H9 (cell line): Measurements from ENCODE around the gene DCST2. TPM values are rescaled to one million over a fixed set of nuclear protein-coding genes. Genes with fewer than 3 reads are reported as not detected.

ENCODE experiments used
- DNase-seq: peaks from one replicate; pipeline ENCODE4 v3.0.0-alpha.2; 2017
- H2AFZ ChIP-seq: one replicate; pipeline ENCODE4 v1.6.1; 2013; ENCODE audit warnings: mild to moderate bottlenecking, low read length, control low read depth, moderate library complexity
- H2AK5ac ChIP-seq: 2 replicates; pipeline ENCODE4 v1.6.1; 2013; ENCODE audit warnings: low read length, control low read depth, mixed read lengths; ENCODE audit not compliant: insufficient read length
- H2BK120ac ChIP-seq: one replicate; pipeline ENCODE4 v1.6.1; 2013; ENCODE audit warnings: low read depth, mild to moderate bottlenecking, low read length, control low read depth, inconsistent platforms; ENCODE audit not compliant: poor library complexity, severe bottlenecking
- H2BK12ac ChIP-seq: 2 replicates; pipeline ENCODE4 v1.6.1; 2013; ENCODE audit warnings: low read length, control low read depth, mixed read lengths, low read depth; ENCODE audit not compliant: insufficient read length
- H2BK15ac ChIP-seq: 2 replicates; pipeline ENCODE4 v1.6.1; 2013; ENCODE audit warnings: low read depth, low read length, control low read depth
- H2BK20ac ChIP-seq: one replicate; pipeline ENCODE4 v1.6.1; 2013; ENCODE audit warnings: low read depth, mild to moderate bottlenecking, low read length, control low read depth, inconsistent platforms; ENCODE audit not compliant: poor library complexity, severe bottlenecking
- H2BK5ac ChIP-seq: 2 replicates; pipeline ENCODE4 v1.6.1; 2013; ENCODE audit warnings: low read length, control low read depth, mixed read lengths; ENCODE audit not compliant: insufficient read length
- H3K14ac ChIP-seq: 2 replicates; pipeline ENCODE4 v1.6.1; 2013; ENCODE audit warnings: low read length, control low read depth; ENCODE audit not compliant: insufficient read depth
- H3K18ac ChIP-seq: 2 replicates; pipeline ENCODE4 v1.6.1; 2013; ENCODE audit warnings: low read depth, mild to moderate bottlenecking, mixed read lengths, low read length, control low read depth; ENCODE audit not compliant: insufficient read length
- H3K23ac ChIP-seq: 2 replicates; pipeline ENCODE4 v1.6.1; 2013; ENCODE audit warnings: low read length, control low read depth, mixed read lengths, low read depth; ENCODE audit not compliant: insufficient read length
- H3K23me2 ChIP-seq: 2 replicates; pipeline ENCODE4 v1.6.1; 2013; ENCODE audit warnings: low read depth, mild to moderate bottlenecking, mixed read lengths, low read length, control low read depth; ENCODE audit not compliant: insufficient read length, poor library complexity, severe bottlenecking
- H3K27ac ChIP-seq: 2 replicates; pipeline ENCODE4 v1.5.1; 2013; ENCODE audit warnings: low read length, control low read depth, mixed read lengths, low read depth; ENCODE audit not compliant: insufficient read length
- H3K27me3 ChIP-seq: 2 replicates; pipeline ENCODE4 v1.6.1; 2013; ENCODE audit warnings: low read length, control low read depth, inconsistent platforms; ENCODE audit not compliant: insufficient read depth
- H3K4ac ChIP-seq: 2 replicates; pipeline ENCODE4 v1.6.1; 2013; ENCODE audit warnings: low read depth, mild to moderate bottlenecking, control low read depth, inconsistent platforms, low read length, moderate library complexity
- H3K4me1 ChIP-seq: 2 replicates; pipeline ENCODE4 v1.6.1; 2013; ENCODE audit warnings: low read length, control low read depth, inconsistent platforms; ENCODE audit not compliant: insufficient read depth
- H3K4me2 ChIP-seq: 2 replicates; pipeline ENCODE4 v1.6.1; 2013; ENCODE audit warnings: low read length, control low read depth, mixed read lengths; ENCODE audit not compliant: insufficient read length, insufficient read depth
- H3K56ac ChIP-seq: 2 replicates; pipeline ENCODE4 v1.6.1; 2013; ENCODE audit warnings: low read depth, mild to moderate bottlenecking, mixed read lengths, low read length, control low read depth; ENCODE audit not compliant: insufficient read length
- H3K79me1 ChIP-seq: 2 replicates; pipeline ENCODE4 v1.6.1; 2013; ENCODE audit warnings: low read depth, mild to moderate bottlenecking, moderate library complexity, low read length, control low read depth, inconsistent platforms; ENCODE audit not compliant: insufficient read depth, poor library complexity, severe bottlenecking
- H3K79me2 ChIP-seq: 2 replicates; pipeline ENCODE4 v1.6.1; 2013; ENCODE audit warnings: low read length, control low read depth, inconsistent platforms; ENCODE audit not compliant: insufficient read depth
- H3K9ac ChIP-seq: 2 replicates; pipeline ENCODE4 v1.6.1; 2013; ENCODE audit warnings: low read length, control low read depth, mixed read lengths; ENCODE audit not compliant: insufficient read length; ENCODE audit errors: extremely low read depth
- H3K9me3 ChIP-seq: one replicate; pipeline ENCODE4 v1.6.1; 2013; ENCODE audit warnings: low read depth, low read length, inconsistent platforms; ENCODE audit not compliant: control insufficient read depth
- H3T11ph ChIP-seq: one replicate; pipeline ENCODE4 v1.6.1; 2013; ENCODE audit warnings: mild to moderate bottlenecking, low read length, control low read depth, inconsistent platforms
- H4K20me1 ChIP-seq: one replicate; pipeline ENCODE4 v1.6.1; 2013; ENCODE audit not compliant: control insufficient read depth, insufficient read length, insufficient read depth
- H4K5ac ChIP-seq: 2 replicates; pipeline ENCODE4 v1.6.1; 2013; ENCODE audit warnings: low read depth, mild to moderate bottlenecking, mixed read lengths, low read length, control low read depth; ENCODE audit not compliant: insufficient read length
- H4K8ac ChIP-seq: replicated peaks from 2 replicates; pipeline ENCODE4 v1.6.1; 2013; ENCODE audit warnings: low read length, control low read depth, mixed read lengths, low read depth; ENCODE audit not compliant: insufficient read length
- H4K91ac ChIP-seq: 2 replicates; pipeline ENCODE4 v1.6.1; 2013; ENCODE audit warnings: low read depth, mild to moderate bottlenecking, moderate library complexity, mixed read lengths, low read length, control low read depth; ENCODE audit not compliant: insufficient read length
- H3K27ac Mint-ChIP-seq, 3 experiments: 2 replicates in 2 of 3; 3 replicates in 1 of 3; pipeline ENCODE4 v1.8.0; 2020 to 2021; ENCODE audit warnings: mixed read lengths in 3 of 3, mild to moderate bottlenecking in 1 of 3, moderate library complexity in 1 of 3
- H3K27me3 Mint-ChIP-seq: 2 replicates; pipeline ENCODE4 v1.8.0; 2021; ENCODE audit warnings: low read depth, mild to moderate bottlenecking, moderate library complexity, mixed read lengths
- H3K36me3 Mint-ChIP-seq, 3 experiments: 2 replicates in 2 of 3; 3 replicates in 1 of 3; pipeline ENCODE4 v1.8.0; 2020 to 2021; ENCODE audit warnings: low read depth in 3 of 3, mixed read lengths in 3 of 3; ENCODE audit not compliant: insufficient read depth in 1 of 3
- H3K4me1 Mint-ChIP-seq, 2 experiments: 2 replicates each; pipeline ENCODE4 v1.8.0; 2020; ENCODE audit warnings: mixed read lengths in 2 of 2
- H3K4me3 Mint-ChIP-seq, 2 experiments: 2 replicates in 1 of 2; 3 replicates in 1 of 2; pipeline ENCODE4 v1.8.0; 2020 to 2021; ENCODE audit warnings: mild to moderate bottlenecking in 2 of 2, mixed read lengths in 2 of 2, moderate library complexity in 1 of 2
- H3K9me3 Mint-ChIP-seq, 2 experiments: 2 replicates in 1 of 2; 3 replicates in 1 of 2; pipeline ENCODE4 v1.8.0; 2020; ENCODE audit warnings: mild to moderate bottlenecking in 2 of 2, mixed read lengths in 2 of 2, moderate library complexity in 1 of 2
- WGBS: extraction: QIAGEN DNeasy Blood & Tissue Kit; methylation state at CpG from one replicate; pipeline ENCODE4 v1.1.7; 2013; ENCODE audit warnings: missing lambda C conversion rate, low lambda C conversion rate, mixed read lengths; ENCODE audit not compliant: insufficient read length; ENCODE audit errors: extremely low coverage; 5-methylcytosine and 5-hydroxymethylcytosine counted together
- total RNA-seq: library from RNA; stranded (reverse); gene quantifications from 2 replicates; pipeline ENCODE4 v1.2.1, GENCODE V29; 2021
- TF ChIP-seq, protein P1 (sequence below): fragments of 200-600 bp; sonication (generic); conservative IDR thresholded peaks from 3 replicates; pipeline ENCODE4 v1.8.0; 2021; ENCODE audit warnings: antibody characterized with exemption, mild to moderate bottlenecking

Gene DCST2
- total RNA-seq, 1 experiment from 2014 or later: 0.35 TPM

DNA sequence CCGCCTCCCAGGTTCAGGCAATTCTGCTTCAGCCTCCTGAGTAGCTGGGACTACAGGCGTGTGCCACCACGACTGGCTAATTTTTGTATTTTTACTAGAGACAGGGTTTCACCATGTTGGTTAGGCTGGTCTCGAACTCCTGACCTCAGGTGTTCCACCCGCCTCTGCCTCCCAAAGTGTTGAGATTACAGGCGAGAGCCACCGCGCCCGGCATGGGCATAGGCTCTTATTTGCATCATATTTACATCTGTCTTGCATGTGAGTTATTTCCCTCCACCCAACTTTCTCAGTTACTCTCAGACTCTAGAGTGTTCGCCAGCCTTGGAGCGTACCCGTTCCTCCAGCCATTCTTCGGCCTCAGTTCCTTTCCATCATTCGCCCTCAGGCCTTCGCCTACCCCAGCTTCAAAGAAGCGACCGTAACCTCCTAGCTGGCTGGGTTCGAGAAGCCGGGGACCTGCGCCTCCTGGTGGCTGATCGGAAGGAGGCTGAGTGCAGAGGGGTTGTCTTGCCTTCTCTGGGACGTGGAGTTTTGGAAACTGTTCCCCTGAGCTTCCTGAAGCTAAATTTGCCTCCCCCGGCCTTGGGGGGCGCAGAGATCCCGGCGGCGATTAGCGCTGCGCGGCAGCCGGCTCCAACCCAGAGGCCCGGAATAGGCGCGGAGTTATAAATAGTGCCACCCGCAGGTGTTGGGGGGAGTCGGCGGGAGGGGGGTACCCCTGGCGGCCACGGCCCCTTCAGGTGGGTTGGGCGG is 34.6 kb downstream of the DCST2 start:
- H3K27ac Mint-ChIP-seq: peak overlapping the region in 1 of 3 experiments; percentile 92; a peak in 2 of 7 replicates
- H3K36me3 Mint-ChIP-seq: no peaks in the 10 kb centered on the region
- TF ChIP-seq, protein P1, sequence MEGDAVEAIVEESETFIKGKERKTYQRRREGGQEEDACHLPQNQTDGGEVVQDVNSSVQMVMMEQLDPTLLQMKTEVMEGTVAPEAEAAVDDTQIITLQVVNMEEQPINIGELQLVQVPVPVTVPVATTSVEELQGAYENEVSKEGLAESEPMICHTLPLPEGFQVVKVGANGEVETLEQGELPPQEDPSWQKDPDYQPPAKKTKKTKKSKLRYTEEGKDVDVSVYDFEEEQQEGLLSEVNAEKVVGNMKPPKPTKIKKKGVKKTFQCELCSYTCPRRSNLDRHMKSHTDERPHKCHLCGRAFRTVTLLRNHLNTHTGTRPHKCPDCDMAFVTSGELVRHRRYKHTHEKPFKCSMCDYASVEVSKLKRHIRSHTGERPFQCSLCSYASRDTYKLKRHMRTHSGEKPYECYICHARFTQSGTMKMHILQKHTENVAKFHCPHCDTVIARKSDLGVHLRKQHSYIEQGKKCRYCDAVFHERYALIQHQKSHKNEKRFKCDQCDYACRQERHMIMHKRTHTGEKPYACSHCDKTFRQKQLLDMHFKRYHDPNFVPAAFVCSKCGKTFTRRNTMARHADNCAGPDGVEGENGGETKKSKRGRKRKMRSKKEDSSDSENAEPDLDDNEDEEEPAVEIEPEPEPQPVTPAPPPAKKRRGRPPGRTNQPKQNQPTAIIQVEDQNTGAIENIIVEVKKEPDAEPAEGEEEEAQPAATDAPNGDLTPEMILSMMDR: peak; percentile 90
- no peak overlapping the region for H3K9ac ChIP-seq
- H3K18ac ChIP-seq: no peak overlapping the region
- H2BK15ac ChIP-seq: no peak overlapping the region
- no peak overlapping the region for H2BK120ac ChIP-seq
- H3K79me1 ChIP-seq: no peaks in the 10 kb centered on the region
- no peaks in the 10 kb centered on the region; the same call in 1 of the 2 replicates for H3K79me2 ChIP-seq
- no peak overlapping the region for H2AFZ ChIP-seq
- H2AK5ac ChIP-seq: no peak overlapping the region
- H3K9me3 ChIP-seq: no peaks in the 10 kb centered on the region
- peak overlapping the region; percentile 81 to 93 for H3K4me3 Mint-ChIP-seq
- no peak overlapping the region for H4K5ac ChIP-seq
- H4K20me1 ChIP-seq: no peaks in the 10 kb centered on the region
- no peak overlapping the region for H3K4ac ChIP-seq
- H3K56ac ChIP-seq: no peak overlapping the region
- H3K27me3 Mint-ChIP-seq: peaks cover 3% of the 10 kb centered on the region
- no peak overlapping the region for H3K23ac ChIP-seq
- H2BK20ac ChIP-seq: no peak overlapping the region
- H3K27ac ChIP-seq: no peak overlapping the region
- peaks cover 12 to 25% of the 10 kb centered on the region in 2 experiments for H3K4me1 Mint-ChIP-seq
- H3K27me3 ChIP-seq: no peaks in the 10 kb centered on the region
- peak overlapping the region; percentile 90 for H3K4me2 ChIP-seq
- no peaks in the 10 kb centered on the region for H3K4me1 ChIP-seq
- H4K8ac ChIP-seq: no peak overlapping the region
- H3K23me2 ChIP-seq: peaks cover 22% of the 10 kb centered on the region
- DNase-seq: peak; percentile 89
- no peak overlapping the region for H3T11ph ChIP-seq
- H2BK12ac ChIP-seq: no peak overlapping the region
- H2BK5ac ChIP-seq: no peak overlapping the region
- H4K91ac ChIP-seq: no peak overlapping the region
- H3K14ac ChIP-seq: no peak overlapping the region
- no CpG with 5 or more reads among the region's 40 CpGs for WGBS
- peaks cover 0 to 2% of the 10 kb centered on the region in 2 experiments; a peak in 2 of 5 replicates for H3K9me3 Mint-ChIP-seq
